Vein endothelial cell (primary cell): Measurements from ENCODE around the gene ANKS1A. TPM values are rescaled to one million over a fixed set of nuclear protein-coding genes. Genes with fewer than 3 reads are reported as not detected.

ENCODE experiments used
- small RNA-seq: library from RNA; depleted of rRNA; stranded (forward); fragments of <200 nt; gene quantifications from one replicate; pipeline ENCODE3, GENCODE V24; 2012
- total RNA-seq: library from RNA; depleted of rRNA; stranded (reverse); fragments of >200 nt; gene quantifications from 2 replicates; pipeline ENCODE4 v1.2.3, GENCODE V29; 2012

ANKS1A gene, protein sequence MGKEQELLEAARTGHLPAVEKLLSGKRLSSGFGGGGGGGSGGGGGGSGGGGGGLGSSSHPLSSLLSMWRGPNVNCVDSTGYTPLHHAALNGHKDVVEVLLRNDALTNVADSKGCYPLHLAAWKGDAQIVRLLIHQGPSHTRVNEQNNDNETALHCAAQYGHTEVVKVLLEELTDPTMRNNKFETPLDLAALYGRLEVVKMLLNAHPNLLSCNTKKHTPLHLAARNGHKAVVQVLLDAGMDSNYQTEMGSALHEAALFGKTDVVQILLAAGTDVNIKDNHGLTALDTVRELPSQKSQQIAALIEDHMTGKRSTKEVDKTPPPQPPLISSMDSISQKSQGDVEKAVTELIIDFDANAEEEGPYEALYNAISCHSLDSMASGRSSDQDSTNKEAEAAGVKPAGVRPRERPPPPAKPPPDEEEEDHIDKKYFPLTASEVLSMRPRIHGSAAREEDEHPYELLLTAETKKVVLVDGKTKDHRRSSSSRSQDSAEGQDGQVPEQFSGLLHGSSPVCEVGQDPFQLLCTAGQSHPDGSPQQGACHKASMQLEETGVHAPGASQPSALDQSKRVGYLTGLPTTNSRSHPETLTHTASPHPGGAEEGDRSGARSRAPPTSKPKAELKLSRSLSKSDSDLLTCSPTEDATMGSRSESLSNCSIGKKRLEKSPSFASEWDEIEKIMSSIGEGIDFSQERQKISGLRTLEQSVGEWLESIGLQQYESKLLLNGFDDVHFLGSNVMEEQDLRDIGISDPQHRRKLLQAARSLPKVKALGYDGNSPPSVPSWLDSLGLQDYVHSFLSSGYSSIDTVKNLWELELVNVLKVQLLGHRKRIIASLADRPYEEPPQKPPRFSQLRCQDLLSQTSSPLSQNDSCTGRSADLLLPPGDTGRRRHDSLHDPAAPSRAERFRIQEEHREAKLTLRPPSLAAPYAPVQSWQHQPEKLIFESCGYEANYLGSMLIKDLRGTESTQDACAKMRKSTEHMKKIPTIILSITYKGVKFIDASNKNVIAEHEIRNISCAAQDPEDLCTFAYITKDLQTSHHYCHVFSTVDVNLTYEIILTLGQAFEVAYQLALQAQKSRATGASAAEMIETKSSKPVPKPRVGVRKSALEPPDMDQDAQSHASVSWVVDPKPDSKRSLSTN
- 20.9 and 26.1 TPM in 2 replicates for total RNA-seq

DNA sequence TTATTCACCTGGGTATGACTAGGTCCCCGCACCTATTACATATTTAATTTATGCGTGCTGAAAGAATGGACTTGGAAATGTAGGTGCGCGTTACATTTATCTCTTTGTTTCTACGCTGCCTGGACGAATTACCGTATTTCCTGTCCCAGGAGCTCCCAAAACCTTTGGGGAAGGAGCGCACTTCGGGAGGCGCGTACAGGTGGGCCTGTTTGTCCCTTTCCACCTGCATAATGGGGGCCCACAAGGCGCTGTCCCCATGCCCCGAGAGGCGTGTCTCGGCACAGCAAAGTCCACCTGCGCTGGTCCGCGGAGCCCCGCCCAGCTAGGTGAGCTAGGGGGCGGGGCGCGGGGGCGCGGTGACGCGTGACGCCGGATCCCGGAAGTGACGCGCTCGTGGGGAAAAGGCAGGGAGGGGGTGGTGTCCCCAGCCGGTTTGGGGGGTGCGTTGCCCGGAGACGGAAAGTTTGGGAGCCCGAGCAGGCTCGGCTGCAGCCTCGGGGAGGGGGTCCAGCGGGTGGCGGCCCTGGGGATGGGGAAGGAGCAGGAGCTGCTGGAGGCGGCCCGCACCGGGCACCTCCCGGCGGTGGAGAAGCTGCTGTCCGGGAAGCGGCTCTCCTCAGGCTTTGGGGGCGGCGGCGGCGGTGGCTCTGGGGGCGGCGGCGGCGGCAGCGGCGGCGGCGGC, at the start of gene ANKS1A:
Gene ANKS1A, plus strand, starts transcription at position 382 of the 682 bp plus-strand sequence. Its CDS starts 148 bp downstream, at position 530.

DNA sequence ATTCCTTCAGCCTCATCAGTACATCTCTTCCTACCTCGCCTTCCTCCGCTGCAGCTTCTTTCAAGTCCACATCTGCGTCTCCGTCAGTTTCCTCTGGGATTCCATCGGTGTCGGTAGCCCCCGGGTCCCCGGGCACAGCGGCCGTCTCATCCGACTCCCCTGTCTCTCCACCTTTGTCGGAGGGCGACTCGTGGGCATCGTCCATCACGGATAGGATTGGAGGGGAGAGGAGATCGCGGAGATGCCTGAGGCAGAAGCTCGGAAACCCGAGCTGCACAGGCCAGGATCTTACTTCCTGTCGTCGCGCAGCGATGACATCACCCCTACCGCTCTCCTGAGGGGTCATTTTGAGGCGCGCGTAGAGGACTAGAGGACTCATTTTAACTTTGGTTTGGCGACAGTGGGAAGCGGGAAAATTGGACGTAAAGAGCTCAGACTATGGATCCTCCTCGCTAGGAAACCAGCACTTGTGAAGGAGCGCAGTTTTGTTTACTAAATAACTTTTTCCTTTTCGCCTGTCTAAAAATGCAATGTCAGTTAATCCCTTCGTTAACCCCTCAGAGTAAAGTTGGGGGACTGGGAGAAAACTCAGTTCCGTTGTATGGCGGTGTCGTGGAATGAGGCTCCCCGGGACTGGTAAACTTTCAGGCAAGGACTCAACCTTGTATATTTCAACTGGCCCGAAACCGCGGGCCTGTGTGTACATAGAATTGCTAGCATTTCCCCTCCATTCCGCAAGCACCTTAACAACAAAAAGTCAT, 1.1 kb upstream of the ANKS1A start, which contains the start of gene TAF11:
Gene TAF11, minus strand, starts transcription at position 290 of the 761 bp plus-strand sequence. Its CDS starts 85 bp downstream, at position 205.

Small RNAs within 50 kb of the gene (small RNA-seq; reads per million reads assigned to genes)
- not detected for gene AL138721.1

Other genes with a start within 250 kb of the ANKS1A start
- 32.7 and 38.8 TPM in 2 replicates for gene ILRUN, start 192.5 kb upstream of the ANKS1A start, total RNA-seq
- 88.8 and 97.2 TPM in 2 replicates for gene SNRPC, start 131.8 kb upstream of the ANKS1A start, total RNA-seq
- 10.9 and 12.4 TPM in 2 replicates for gene BLTP3A, start 97.2 kb upstream of the ANKS1A start, total RNA-seq
- gene TAF11, start 1.2 kb upstream of the ANKS1A start, total RNA-seq = 30.2 and 30.4 TPM in 2 replicates